HG03460 (cell line): ENCODE measurements around the gene MMRN2.

Experiments
- ATAC-seq: cut with Tn5 transposase; IDR thresholded peaks from one replicate; pipeline ENCODE4 v1.9.1; 2021; ENCODE audit not compliant: unreplicated experiment

The MMRN2 gene

GRCh38 chr10:86898511-86898910 is 58.9 kb downstream of the MMRN2 start:
- ATAC-seq: no peak

GRCh38 chr10:86889997-86890396 is 67.4 kb downstream of the MMRN2 start:
- ATAC-seq: no peak

- peak; percentile 94 for ATAC-seq
Observed at GRCh38 chr10:86888585-86889381, 68.6 kb downstream of the MMRN2 start.
